H1 (cell line): ENCODE data around the gene MKNK2. TPM values are rescaled to one million over a fixed set of nuclear protein-coding genes. Genes with fewer than 3 reads are reported as not detected.

Source experiments
- BCL11A ChIP-seq, 2 experiments: IDR thresholded peaks; one replicate each; pipeline ENCODE4 v1.6.1; 2011; ENCODE audit warnings: low read depth in 2 of 2, low read length in 2 of 2, mild to moderate bottlenecking in 2 of 2
- CBX5 ChIP-seq: fragments of 300-800, 300-1000 bp; sonication (generic); IDR thresholded peaks from 2 replicates; pipeline ENCODE4 v1.7.1; 2016; ENCODE audit warnings: antibody characterized with exemption, low read length, low read depth
- CBX8 ChIP-seq: fragments of 300-800, 300-1000 bp; sonication (generic); IDR thresholded peaks from 2 replicates; pipeline ENCODE4 v1.7.1; 2016; ENCODE audit warnings: low read depth, low read length, borderline replicate concordance
- SAP30 ChIP-seq: fragments of 300-600 bp; sonication (generic); IDR thresholded peaks from 2 replicates; pipeline ENCODE4 v1.7.1; 2012; ENCODE audit warnings: low read length, moderate library complexity, mild to moderate bottlenecking, inconsistent platforms; ENCODE audit not compliant: insufficient read depth, insufficient replicate concordance
- polyA plus RNA-seq, 7 experiments: library from polyadenylated mRNA; depleted of rRNA in 3 of 7; stranded (reverse) in 5 of 7; unstranded in 2 of 7; fragments of >200 nt in 5 of 7; fragments of 200-250 nt in 2 of 7; gene quantifications; 1 replicate in 5 of 7; 2 replicates in 1 of 7; 4 replicates in 1 of 7; pipeline versions ENCODE4 v1.2.1 to v1.2.3, GENCODE V29; 2011 to 2013; ENCODE audit warnings: missing spikeins in 2 of 7, mixed read lengths in 2 of 7
- total RNA-seq: library from RNA; stranded (reverse); fragmentation: NEBNext Ultra II Directional; extraction: Animal tissue kit (Norgen Biotek cat#: 25700); gene quantifications from 2 replicates; pipeline ENCODE4 v1.2.1, GENCODE V29; 2021

Gene MKNK2
- total and polyA plus RNA-seq, 2 of the 8 experiments (the other 6 are each of a cell fraction or from before 2014, with no cell fraction given), result 163 to 166 TPM

GRCh38 chr19:2077833-2078619 is 27.0 kb upstream of the MKNK2 start (continued):
- no peak for TF ChIP-seq SAP30
- TF ChIP-seq BCL11A (IDR thresholded peaks at IDR 0.05; ENCODE audit: low read depth in 2 of 2, low read length in 2 of 2), result no peak
- no peak for TF ChIP-seq CBX5
- no peak for TF ChIP-seq CBX8
